Measurements from ENCODE around the gene MYOM3. TPM values are rescaled to one million over a fixed set of nuclear protein-coding genes. Genes with fewer than 3 reads are reported as not detected.

MYOM3 gene
- total RNA-seq, 1 experiment from 2014 or later: 0.42 TPM

DNA sequence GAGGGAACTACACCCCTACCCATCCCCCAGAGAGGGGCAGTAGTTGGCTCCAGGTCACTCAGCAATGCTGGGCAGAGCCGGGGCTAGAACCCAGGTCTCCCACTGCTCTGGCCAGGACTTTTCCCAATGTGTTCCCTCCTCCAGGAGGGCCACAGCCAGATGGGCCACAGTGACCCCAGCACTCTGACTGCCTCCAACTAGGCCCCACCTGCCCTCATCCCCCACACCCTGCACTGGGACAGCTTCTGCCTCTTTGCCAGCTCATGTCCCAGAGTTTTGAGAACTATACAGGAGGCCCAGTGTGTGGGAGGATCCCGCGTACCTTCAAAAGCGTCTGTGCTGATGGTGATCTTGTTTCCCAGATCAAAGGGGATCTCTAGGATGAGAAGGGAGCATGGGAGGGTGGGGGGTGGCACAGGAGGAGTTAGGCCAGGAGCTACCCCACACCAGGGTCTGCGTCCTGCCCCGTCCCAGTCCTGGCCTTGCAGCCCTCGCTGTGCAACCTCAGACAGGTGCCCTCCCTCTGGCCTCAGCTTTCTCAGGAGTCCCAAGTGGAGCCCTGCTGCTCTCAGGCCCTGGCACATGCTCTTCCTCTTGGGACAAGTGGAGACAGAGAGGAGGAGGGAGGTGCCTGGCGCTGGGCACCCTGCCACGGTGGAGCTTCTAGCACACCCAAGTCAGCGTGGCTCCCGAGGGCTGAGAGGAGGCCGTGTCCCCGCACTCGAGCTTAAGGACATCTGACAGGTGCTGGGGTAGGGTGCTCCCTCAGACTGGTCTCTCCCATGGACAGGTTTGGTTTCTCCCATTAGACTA lies 22.0 kb downstream of the MYOM3 start:
- H3K4me1 Mint-ChIP-seq (ENCODE audit: low read depth, unreplicated experiment): no peaks in the 10 kb centered on the region
- H3K36me3 Mint-ChIP-seq (ENCODE audit: insufficient read depth, unreplicated experiment): no peaks in the 10 kb centered on the region
- TF ChIP-seq, protein P1, sequence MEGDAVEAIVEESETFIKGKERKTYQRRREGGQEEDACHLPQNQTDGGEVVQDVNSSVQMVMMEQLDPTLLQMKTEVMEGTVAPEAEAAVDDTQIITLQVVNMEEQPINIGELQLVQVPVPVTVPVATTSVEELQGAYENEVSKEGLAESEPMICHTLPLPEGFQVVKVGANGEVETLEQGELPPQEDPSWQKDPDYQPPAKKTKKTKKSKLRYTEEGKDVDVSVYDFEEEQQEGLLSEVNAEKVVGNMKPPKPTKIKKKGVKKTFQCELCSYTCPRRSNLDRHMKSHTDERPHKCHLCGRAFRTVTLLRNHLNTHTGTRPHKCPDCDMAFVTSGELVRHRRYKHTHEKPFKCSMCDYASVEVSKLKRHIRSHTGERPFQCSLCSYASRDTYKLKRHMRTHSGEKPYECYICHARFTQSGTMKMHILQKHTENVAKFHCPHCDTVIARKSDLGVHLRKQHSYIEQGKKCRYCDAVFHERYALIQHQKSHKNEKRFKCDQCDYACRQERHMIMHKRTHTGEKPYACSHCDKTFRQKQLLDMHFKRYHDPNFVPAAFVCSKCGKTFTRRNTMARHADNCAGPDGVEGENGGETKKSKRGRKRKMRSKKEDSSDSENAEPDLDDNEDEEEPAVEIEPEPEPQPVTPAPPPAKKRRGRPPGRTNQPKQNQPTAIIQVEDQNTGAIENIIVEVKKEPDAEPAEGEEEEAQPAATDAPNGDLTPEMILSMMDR (IDR thresholded peaks at IDR 0.05; ENCODE audit: unreplicated experiment): no peak
- DNase-seq: no peak
- H3K27ac Mint-ChIP-seq (ENCODE audit: unreplicated experiment): no peak overlapping the region
- intact Hi-C loops (cut with micrococcal nuclease; ENCODE audit: unreplicated experiment): no loop called here
- no peak overlapping the region for H3K4me3 Mint-ChIP-seq (ENCODE audit: low read depth, unreplicated experiment)
- CTCF ChIA-PET: no interaction called here
- no TSS peak for BruUV-seq (replicated peaks)
- H3K27me3 Mint-ChIP-seq (ENCODE audit: unreplicated experiment): peaks cover 39% of the 10 kb centered on the region
- H3K9me3 Mint-ChIP-seq (ENCODE audit: low read depth, unreplicated experiment): no peaks in the 10 kb centered on the region

DNA sequence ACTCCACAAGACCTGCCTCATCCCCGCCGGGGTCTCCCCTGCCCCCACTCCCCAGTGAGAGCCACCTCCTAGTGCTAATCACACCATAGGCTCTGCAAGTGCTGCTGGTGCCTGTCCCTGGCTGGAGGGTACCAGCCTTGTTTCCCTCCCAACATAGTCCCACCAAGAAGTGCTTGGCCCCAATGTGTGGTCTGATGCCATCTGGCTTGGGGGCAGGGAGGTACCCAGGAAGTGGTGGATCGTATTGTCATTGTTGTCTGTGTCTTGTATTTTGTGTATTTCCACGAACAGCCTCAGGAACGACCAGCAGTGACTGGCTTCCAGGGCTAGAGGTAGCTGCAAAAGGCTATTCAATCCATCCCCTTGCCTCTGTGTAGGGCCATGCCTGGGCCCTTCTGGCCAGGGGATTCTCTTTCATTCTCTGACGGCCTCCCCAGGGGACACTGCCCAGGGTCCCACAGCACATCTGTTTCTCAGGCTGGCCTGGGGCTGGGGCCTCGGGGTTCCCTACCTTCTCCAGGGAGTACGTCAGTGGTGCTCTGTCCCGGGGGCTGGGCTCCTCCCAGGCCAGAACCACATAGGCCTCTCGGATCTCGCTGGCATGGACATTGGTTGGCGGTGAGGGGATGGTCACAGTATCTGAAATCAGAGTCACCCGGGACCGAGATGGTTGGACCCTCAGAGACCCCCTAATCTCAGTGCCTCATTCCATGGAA lies 22.8 kb downstream of the MYOM3 start:
- intact Hi-C loops (cut with micrococcal nuclease; ENCODE audit: unreplicated experiment): no loop called here
- TF ChIP-seq, protein P1 (IDR thresholded peaks at IDR 0.05; ENCODE audit: unreplicated experiment): no peak
- no peak for DNase-seq
- Mint-ChIP-seq H3K4me1 (ENCODE audit: low read depth, unreplicated experiment) (no peaks in the 10 kb centered on the region), H3K27me3 (ENCODE audit: unreplicated experiment) (peaks cover 40% of the 10 kb centered on the region), H3K36me3 (ENCODE audit: insufficient read depth, unreplicated experiment) (no peaks in the 10 kb centered on the region), H3K4me3 (ENCODE audit: low read depth, unreplicated experiment) (no peak overlapping the region), H3K9me3 (ENCODE audit: low read depth, unreplicated experiment) (no peaks in the 10 kb centered on the region), H3K27ac (ENCODE audit: unreplicated experiment) (no peak overlapping the region)
- BruUV-seq (replicated peaks): no TSS peak
- CTCF ChIA-PET: no interaction called here

DNA sequence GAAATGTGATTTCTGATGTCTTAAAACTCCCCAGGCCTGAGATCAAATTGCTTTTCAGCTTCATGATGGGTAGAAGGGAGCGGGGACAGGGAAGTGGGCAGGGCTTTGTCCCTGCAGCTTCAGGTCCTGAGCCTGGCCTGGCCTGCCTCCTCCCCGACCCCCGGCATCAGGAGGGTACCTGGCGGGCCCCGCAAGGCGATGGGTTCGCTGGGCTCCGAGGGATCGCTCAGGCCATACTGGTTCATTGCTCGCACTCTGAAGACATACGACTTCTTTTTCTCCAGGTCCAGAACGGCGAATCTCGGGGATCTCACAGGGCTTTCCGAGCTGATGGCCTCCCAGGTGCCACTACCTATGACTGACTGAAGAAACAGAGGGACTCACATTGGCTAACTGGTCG lies 25.5 kb downstream of the MYOM3 start:
- BruUV-seq (replicated peaks): no TSS peak
- H3K27ac Mint-ChIP-seq (ENCODE audit: unreplicated experiment): no peak overlapping the region
- TF ChIP-seq, protein P1 (IDR thresholded peaks at IDR 0.05; ENCODE audit: unreplicated experiment): no peak
- CTCF ChIA-PET: no interaction called here
- H3K36me3 Mint-ChIP-seq (ENCODE audit: insufficient read depth, unreplicated experiment): no peaks in the 10 kb centered on the region
- H3K4me3 Mint-ChIP-seq (ENCODE audit: low read depth, unreplicated experiment): no peak overlapping the region
- no peaks in the 10 kb centered on the region for H3K4me1 Mint-ChIP-seq (ENCODE audit: low read depth, unreplicated experiment)
- no peak for DNase-seq
- intact Hi-C loops (cut with micrococcal nuclease; ENCODE audit: unreplicated experiment): no loop called here
- no peaks in the 10 kb centered on the region for H3K9me3 Mint-ChIP-seq (ENCODE audit: low read depth, unreplicated experiment)
- peaks cover 47% of the 10 kb centered on the region for H3K27me3 Mint-ChIP-seq (ENCODE audit: unreplicated experiment)

DNA sequence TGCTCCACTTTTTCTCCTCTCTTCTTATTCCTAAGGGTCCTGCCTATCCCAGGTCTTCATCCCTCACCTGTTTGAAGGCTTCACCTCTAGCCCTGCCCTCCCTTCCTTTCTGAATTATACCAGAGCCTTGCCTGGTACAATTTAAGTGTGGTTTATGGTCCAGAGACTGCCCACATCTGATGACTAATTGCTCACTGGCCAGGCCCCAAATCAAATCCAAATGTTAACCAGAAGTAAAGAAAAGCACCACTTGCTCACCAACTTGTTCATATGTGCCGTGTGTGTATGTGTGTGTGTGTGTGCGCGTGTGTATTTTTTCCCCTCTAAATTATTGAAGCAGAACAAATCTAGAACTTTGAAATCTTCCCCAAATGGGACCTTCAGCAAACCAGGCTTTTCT lies 26.4 kb downstream of the MYOM3 start:
- Mint-ChIP-seq H3K27ac (ENCODE audit: unreplicated experiment) (no peak overlapping the region), H3K27me3 (ENCODE audit: unreplicated experiment) (peaks cover 47% of the 10 kb centered on the region), H3K4me1 (ENCODE audit: low read depth, unreplicated experiment) (no peaks in the 10 kb centered on the region), H3K36me3 (ENCODE audit: insufficient read depth, unreplicated experiment) (no peaks in the 10 kb centered on the region), H3K9me3 (ENCODE audit: low read depth, unreplicated experiment) (no peaks in the 10 kb centered on the region), H3K4me3 (ENCODE audit: low read depth, unreplicated experiment) (no peak overlapping the region)
- TF ChIP-seq, protein P1 (IDR thresholded peaks at IDR 0.05; ENCODE audit: unreplicated experiment): no peak
- intact Hi-C loops (cut with micrococcal nuclease; ENCODE audit: unreplicated experiment): no loop called here
- no peak for DNase-seq
- no TSS peak for BruUV-seq (replicated peaks)
- CTCF ChIA-PET: interaction anchor here (0.5 kb wide), 1 partner anchor 68 kb away, joined by 3 read pairs; no protein-coding TSS in a partner anchor

Data from Calu3 (cell line).